Caco-2 (cell line): ENCODE data around the gene SPRED2. TPM values are rescaled to one million over a fixed set of nuclear protein-coding genes. Genes with fewer than 3 reads are reported as not detected.

ENCODE experiments used
- BruUV-seq: library from RNA; stranded (reverse); fragments of 400-500 nt; replicated peaks from 2 replicates; lab custom pipeline; 2021; lab: Mats Ljungman, UMichigan
- CTCF ChIA-PET: fragments of 300-600 bp; sonication (Branson Sonifier 250); formaldehyde crosslinking; loops from one replicate; lab custom pipeline; 2022; ENCODE audit warnings: antibody characterized with exemption; lab: Charles Lee
- POLR2A ChIA-PET: fragments of 300-600 bp; sonication (Branson Sonifier 250); formaldehyde crosslinking; loops from one replicate; lab custom pipeline; 2022; ENCODE audit warnings: antibody characterized with exemption; lab: Charles Lee
- DNase-seq, 2 experiments: peaks; one replicate each; pipeline versions ENCODE4 v3.0.0 to v3.0.0-alpha.2; 2020 to 2022
- H3K27me3 ChIP-seq: replicated peaks from 2 replicates; pipeline ENCODE4 v1.6.0; 2011; ENCODE audit warnings: low read length; ENCODE audit not compliant: control insufficient read depth, insufficient read depth
- H3K36me3 ChIP-seq: 2 replicates; pipeline ENCODE4 v1.5.1; 2011; ENCODE audit warnings: low read length; ENCODE audit not compliant: control insufficient read depth, insufficient read depth
- H3K4me1 ChIP-seq: fragments of 250-450 bp; sonication (Bioruptor Pico); 2 replicates; pipeline ENCODE4 v1.5.1; 2020; ENCODE audit warnings: mild to moderate bottlenecking
- H3K4me3 ChIP-seq: 2 replicates; pipeline ENCODE4 v1.5.1; 2011; ENCODE audit warnings: low read depth, mild to moderate bottlenecking, control low read depth, low read length
- H3K9me3 ChIP-seq: fragments of 250-450 bp; sonication (Bioruptor Pico); 2 replicates; pipeline ENCODE4 v1.5.1; 2020; ENCODE audit warnings: mild to moderate bottlenecking, moderate library complexity
- H3K27ac Mint-ChIP-seq: one replicate; pipeline ENCODE4 v1.8.0; 2022; ENCODE audit warnings: mixed read lengths; ENCODE audit not compliant: unreplicated experiment
- H3K27me3 Mint-ChIP-seq: one replicate; pipeline ENCODE4 v1.8.0; 2022; ENCODE audit warnings: mixed read lengths; ENCODE audit not compliant: insufficient read depth, unreplicated experiment
- H3K36me3 Mint-ChIP-seq: one replicate; pipeline ENCODE4 v1.8.0; 2022; ENCODE audit warnings: mild to moderate bottlenecking, mixed read lengths; ENCODE audit not compliant: insufficient read depth, unreplicated experiment
- H3K4me1 Mint-ChIP-seq: one replicate; pipeline ENCODE4 v1.8.0; 2022; ENCODE audit warnings: low read depth, mixed read lengths; ENCODE audit not compliant: unreplicated experiment
- H3K4me3 Mint-ChIP-seq: one replicate; pipeline ENCODE4 v1.8.0; 2022; ENCODE audit warnings: mild to moderate bottlenecking, moderate library complexity, mixed read lengths; ENCODE audit not compliant: unreplicated experiment
- H3K9me3 Mint-ChIP-seq: one replicate; pipeline ENCODE4 v1.8.0; 2022; ENCODE audit warnings: mixed read lengths; ENCODE audit not compliant: unreplicated experiment
- intact Hi-C: fragments of 100-400 bp; cut with micrococcal nuclease; formaldehyde crosslinking; loops from one replicate; pipeline ENCODE4 v1.10.0; 2022; ENCODE audit not compliant: unreplicated experiment
- total RNA-seq: library from RNA; stranded (reverse); gene quantifications from 2 replicates; pipeline ENCODE4 v1.2.3, GENCODE V29; 2022
- TF ChIP-seq, protein P1 (sequence below), 2 experiments: fragments of 200-600 bp in 1 of 2; IDR thresholded peaks; 1 replicate in 1 of 2; 2 replicates in 1 of 2; pipeline versions ENCODE4 v1.5.1 to v1.8.0; 2011 to 2022; ENCODE audit warnings: antibody characterized with exemption in 1 of 2, control low read depth in 1 of 2, inconsistent platforms in 1 of 2, low read depth in 1 of 2, low read length in 1 of 2, mild to moderate bottlenecking in 1 of 2, moderate library complexity in 1 of 2; ENCODE audit not compliant: insufficient read depth in 1 of 2, severe bottlenecking in 1 of 2, unreplicated experiment in 1 of 2

SPRED2 gene
- total RNA-seq, 1 experiment from 2014 or later: 49.9 TPM

DNA sequence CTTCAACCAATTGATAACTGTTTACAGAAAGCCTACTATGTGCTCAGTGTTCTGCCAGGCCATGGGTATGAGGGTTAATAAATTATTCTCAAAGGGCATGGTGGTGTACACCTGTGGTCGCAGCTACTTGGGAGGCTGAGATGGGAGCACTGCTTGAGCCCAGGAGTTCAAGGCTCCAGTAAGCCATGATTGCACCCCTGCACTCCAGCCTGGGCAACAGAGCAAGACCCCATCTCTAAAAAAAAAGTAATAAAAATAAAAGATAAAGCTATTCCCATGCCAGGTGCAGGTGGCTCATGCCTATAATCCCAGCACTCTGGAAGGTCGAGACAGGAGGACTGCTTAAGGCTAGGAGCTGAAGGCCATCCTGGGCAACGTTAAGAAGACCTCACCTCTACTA is 8.0 kb downstream of the SPRED2 start:
- Mint-ChIP-seq H3K27me3 (no peaks in the 10 kb centered on the region), H3K36me3 (peaks cover 9% of the 10 kb centered on the region), H3K4me1 (peaks cover 42% of the 10 kb centered on the region), H3K4me3 (no peak overlapping the region), H3K9me3 (no peaks in the 10 kb centered on the region), H3K27ac (no peak overlapping the region)
- TF ChIP-seq, protein P1, sequence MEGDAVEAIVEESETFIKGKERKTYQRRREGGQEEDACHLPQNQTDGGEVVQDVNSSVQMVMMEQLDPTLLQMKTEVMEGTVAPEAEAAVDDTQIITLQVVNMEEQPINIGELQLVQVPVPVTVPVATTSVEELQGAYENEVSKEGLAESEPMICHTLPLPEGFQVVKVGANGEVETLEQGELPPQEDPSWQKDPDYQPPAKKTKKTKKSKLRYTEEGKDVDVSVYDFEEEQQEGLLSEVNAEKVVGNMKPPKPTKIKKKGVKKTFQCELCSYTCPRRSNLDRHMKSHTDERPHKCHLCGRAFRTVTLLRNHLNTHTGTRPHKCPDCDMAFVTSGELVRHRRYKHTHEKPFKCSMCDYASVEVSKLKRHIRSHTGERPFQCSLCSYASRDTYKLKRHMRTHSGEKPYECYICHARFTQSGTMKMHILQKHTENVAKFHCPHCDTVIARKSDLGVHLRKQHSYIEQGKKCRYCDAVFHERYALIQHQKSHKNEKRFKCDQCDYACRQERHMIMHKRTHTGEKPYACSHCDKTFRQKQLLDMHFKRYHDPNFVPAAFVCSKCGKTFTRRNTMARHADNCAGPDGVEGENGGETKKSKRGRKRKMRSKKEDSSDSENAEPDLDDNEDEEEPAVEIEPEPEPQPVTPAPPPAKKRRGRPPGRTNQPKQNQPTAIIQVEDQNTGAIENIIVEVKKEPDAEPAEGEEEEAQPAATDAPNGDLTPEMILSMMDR (IDR thresholded peaks at IDR 0.05; ENCODE audit: insufficient read depth in 1 of 2, low read depth in 1 of 2, low read length in 1 of 2, severe bottlenecking in 1 of 2, unreplicated experiment in 1 of 2): no peak
- intact Hi-C loops: no loop called here
- Histone ChIP-seq H3K9me3 (no peaks in the 10 kb centered on the region), H3K36me3 (no peaks in the 10 kb centered on the region), H3K4me3 (no peak overlapping the region), H3K4me1 (peaks cover 36% of the 10 kb centered on the region), H3K27me3 (no peaks in the 10 kb centered on the region)
- no TSS peak for BruUV-seq
- POLR2A ChIA-PET: no interaction called here
- CTCF ChIA-PET: no interaction called here
- no peak for DNase-seq

DNA sequence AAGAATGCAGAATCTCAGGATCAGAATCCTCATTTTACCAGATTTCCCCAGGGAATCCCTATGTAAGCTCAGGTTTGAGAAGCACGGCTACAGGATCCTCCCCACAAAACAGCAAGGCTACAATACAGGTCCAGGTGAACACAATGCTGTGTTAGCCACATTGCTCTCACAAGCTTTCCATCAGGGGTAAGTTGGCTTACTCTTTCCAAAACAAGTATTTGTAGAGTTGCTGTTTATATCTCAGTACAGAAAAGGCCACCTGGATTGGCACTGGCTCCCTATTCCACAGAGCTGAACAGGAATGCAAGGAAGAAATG is 11.0 kb downstream of the SPRED2 start:
- TSS peak; percentile 98 for BruUV-seq
- Mint-ChIP-seq H3K9me3 (no peaks in the 10 kb centered on the region), H3K4me3 (no peak overlapping the region), H3K4me1 (peaks cover 64% of the 10 kb centered on the region), H3K27me3 (no peaks in the 10 kb centered on the region), H3K27ac (peak overlapping the region; percentile 81), H3K36me3 (peaks cover 17% of the 10 kb centered on the region)
- Histone ChIP-seq H3K4me1 (peaks cover 43% of the 10 kb centered on the region), H3K36me3 (no peaks in the 10 kb centered on the region), H3K4me3 (no peak overlapping the region), H3K27me3 (no peaks in the 10 kb centered on the region), H3K9me3 (no peaks in the 10 kb centered on the region)
- intact Hi-C loops: loop anchor here (1.0 to 2.0 kb wide), 2 partner anchors 10 to 49 kb away; no protein-coding TSS in a partner anchor
- DNase-seq: no peak
- ChIA-PET CTCF (interaction anchor here (0.6 kb wide), 1 partner anchor 442 kb away, joined by 3 read pairs; no protein-coding TSS in a partner anchor), POLR2A (interaction anchor here (1.0 to 1.5 kb wide), 2 partner anchors 10 to 11 kb away, joined by 3 read pairs; partner anchors contain the start of gene SPRED2)
- TF ChIP-seq, protein P1 (IDR thresholded peaks at IDR 0.05; ENCODE audit: insufficient read depth in 1 of 2, low read depth in 1 of 2, low read length in 1 of 2, severe bottlenecking in 1 of 2, unreplicated experiment in 1 of 2): no peak

DNA sequence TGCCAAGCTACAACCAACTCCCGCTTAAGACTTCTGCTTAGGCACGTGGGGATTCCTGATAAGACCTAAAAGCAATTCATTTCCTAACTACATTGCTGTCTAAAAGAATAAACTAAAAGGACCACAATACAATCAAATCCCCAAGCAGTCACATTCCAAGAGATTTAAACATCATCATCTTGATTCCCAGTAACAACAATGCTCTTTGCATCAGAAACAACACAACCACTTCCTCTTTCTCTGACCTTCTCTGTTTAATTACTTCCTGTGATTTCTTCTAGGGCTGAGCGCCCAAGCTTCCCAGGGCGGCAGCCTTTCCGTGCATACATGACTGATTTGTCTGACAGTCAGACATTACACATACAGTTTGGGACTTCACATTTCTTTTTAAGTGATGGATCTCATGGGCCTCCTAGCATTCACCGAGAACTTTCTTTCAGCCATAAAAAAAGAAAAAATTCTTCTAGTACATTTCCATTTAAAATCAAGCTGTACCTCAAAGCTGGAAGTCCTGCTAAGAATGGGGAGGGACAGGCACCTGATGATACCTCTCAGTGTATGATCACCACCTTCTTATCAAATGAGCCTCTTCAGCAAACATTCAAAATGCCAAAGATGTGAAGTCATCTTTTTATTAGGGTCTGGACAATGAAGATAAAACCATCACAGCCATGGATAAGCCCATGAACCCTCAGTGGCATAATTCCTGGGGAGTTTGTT is 11.5 kb downstream of the SPRED2 start:
- intact Hi-C loops: loop anchor here (1.0 to 2.0 kb wide), 2 partner anchors 10 to 48 kb away; no protein-coding TSS in a partner anchor
- Histone ChIP-seq H3K27me3 (no peaks in the 10 kb centered on the region), H3K36me3 (no peaks in the 10 kb centered on the region), H3K4me1 (peaks cover 43% of the 10 kb centered on the region), H3K9me3 (no peaks in the 10 kb centered on the region), H3K4me3 (no peak overlapping the region)
- H3K9me3 Mint-ChIP-seq: no peaks in the 10 kb centered on the region
- ChIA-PET CTCF (interaction anchor here (0.6 kb wide), 2 partner anchors 21 to 441 kb away, joined by 3 read pairs; no protein-coding TSS in a partner anchor), POLR2A (interaction anchor here (0.6 to 1.5 kb wide), 3 partner anchors 11 to 34 kb away, joined by 3 read pairs; partner anchors contain the start of gene SPRED2)
- H3K27ac Mint-ChIP-seq: peak overlapping the region; percentile 81
- peaks cover 61% of the 10 kb centered on the region for H3K4me1 Mint-ChIP-seq
- BruUV-seq: TSS peak; percentile 13
- TF ChIP-seq, protein P1 (IDR thresholded peaks at IDR 0.05; ENCODE audit: insufficient read depth in 1 of 2, low read depth in 1 of 2, low read length in 1 of 2, severe bottlenecking in 1 of 2, unreplicated experiment in 1 of 2): no peak
- DNase-seq: peak; percentile 53 to 66
- H3K27me3 Mint-ChIP-seq: no peaks in the 10 kb centered on the region
- peak overlapping the region; percentile 65 for H3K4me3 Mint-ChIP-seq
- peaks cover 17% of the 10 kb centered on the region for H3K36me3 Mint-ChIP-seq
